HG02610 (cell line): ENCODE data around the gene PUS10.
A peak's percentile ranks its signal among the peaks of the same experiment; 100 is the strongest.
"Not testable (repeated sequence)": the region's sequence is repeated elsewhere in the genome, so short reads cannot be mapped to it uniquely, and the experiment has no call there.

ENCODE experiments used
- ATAC-seq: cut with Tn5 transposase; IDR thresholded peaks from one replicate; pipeline ENCODE4 v1.9.1; 2021; ENCODE audit warnings: mild to moderate bottlenecking, moderate library complexity; ENCODE audit not compliant: unreplicated experiment

The PUS10 gene

DNA sequence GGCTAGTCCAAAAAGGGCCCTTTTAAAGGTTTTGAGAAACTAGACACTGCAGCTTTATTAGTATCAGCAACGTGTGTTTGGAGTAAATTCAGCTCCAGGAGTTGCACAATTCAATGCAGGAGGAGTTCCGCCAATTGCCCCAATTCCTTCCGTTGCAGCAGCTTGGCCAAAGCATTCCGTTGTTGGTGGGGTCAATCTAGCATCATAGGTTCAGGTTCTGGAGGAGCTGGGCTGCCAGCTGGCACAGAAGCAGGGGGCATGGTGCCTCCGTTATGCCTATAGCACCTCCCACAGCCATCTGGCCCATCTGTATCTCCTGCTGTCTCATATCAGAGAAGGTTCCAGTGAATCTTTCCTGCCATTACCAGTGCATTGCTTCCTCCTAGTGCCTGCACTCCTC, 81.3 kb downstream of the PUS10 start:
- ATAC-seq = no peak

DNA sequence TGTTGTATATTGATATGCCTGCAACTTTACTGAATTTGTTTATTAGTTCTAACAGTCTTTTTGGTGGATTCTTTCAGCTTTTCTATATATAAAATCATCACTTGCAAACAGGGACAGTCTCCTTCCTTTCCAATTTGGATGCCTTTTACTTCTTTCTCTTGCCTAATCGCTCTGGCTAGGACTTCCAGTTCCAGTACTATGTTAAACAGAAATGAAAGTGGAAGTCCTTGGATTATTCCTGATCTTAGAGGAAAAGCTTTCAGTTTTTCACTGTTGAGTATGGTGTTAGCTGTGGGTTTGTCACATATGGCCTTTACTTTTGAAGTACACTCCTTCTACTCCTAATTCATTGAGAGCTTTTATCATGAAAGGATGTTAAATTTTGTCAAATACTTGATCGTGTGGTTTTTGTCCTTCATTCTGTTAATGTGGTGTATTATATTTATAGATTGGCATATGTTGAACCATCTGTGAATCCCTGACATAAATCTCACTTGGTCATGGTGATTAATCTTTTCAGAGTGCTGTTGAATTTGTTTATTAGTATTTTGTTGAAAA, 83.8 kb downstream of the PUS10 start:
- ATAC-seq = no peak

DNA sequence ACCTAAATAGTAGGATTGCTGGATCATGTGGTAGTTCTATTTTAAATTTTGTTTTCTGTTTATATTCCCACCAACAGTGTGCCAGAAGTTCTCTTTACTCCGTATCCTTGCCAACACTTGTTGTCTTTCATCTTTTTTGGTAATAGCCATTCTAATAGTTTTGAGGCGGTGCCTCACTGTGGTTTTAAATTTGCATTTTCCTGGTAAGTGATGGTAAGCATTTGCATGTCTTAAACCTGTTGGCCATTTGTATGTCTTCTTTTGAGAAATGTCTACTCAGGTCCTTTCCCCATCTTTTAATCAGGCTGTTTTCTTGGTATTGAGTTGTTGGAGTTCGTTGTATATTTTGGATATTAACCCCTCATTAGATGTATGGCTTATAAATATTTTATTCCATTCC, 85.1 kb downstream of the PUS10 start:
- ATAC-seq = no peak

DNA sequence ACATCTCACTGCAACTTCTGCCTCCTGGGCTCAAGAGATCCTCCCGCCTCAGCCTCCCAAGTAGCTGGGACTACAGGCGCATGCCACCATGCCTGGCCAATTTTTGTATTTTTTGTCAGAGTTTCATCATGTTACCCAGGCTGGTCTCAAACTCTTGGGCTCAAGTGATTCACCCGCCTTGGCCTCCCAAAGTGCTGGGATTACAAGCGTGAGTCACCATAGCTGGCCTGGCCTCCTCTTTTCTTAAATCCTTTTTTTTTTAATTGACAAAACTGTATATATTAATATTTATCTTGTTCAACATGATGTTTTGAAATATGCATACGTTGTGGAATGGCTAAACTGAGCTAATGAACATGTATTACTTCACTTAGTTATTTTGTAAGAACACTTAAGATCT, 86.0 kb downstream of the PUS10 start:
- ATAC-seq = not testable (repeated sequence)

DNA sequence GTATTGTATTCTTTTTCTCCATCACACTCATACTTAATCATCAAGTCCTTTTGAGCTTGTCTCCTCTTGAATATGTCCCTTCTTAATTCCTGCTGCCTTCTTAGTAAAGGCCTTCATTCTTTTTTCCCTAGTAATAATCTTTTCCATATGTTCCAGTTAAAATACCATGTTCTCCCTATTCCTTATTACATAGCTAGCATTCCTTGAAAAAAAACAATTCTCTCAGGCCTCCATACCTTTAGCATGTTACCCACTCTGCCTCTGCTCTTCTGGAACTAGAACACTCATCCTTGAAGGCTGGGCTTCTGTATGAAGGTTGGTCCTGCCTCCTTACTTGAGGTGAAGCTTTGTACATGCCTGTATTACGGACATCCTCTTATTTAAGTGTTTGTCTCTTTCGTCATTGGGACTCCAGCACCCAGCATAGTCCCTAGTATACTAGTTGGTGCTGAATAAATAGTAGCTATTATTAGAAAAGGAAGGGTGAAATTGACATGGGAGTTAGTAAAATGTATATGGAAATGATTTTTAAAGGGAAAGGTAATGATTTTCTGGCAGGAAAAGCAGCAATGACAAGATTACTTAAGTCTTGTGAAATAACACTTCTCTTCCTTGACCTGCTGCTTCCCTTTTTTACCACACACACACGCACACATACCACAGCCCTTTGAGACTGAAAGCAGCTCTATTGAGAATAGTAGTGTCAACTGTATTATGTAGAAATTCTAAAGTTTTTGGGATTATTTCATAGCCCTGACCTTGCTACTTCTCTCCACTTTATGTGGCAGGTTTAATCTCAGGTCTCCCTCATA, 91.1 kb downstream of the PUS10 start:
- no peak for ATAC-seq

GRCh38 chr2:60925994-60926740, 91.9 kb downstream of the PUS10 start:
- no peak for ATAC-seq

DNA sequence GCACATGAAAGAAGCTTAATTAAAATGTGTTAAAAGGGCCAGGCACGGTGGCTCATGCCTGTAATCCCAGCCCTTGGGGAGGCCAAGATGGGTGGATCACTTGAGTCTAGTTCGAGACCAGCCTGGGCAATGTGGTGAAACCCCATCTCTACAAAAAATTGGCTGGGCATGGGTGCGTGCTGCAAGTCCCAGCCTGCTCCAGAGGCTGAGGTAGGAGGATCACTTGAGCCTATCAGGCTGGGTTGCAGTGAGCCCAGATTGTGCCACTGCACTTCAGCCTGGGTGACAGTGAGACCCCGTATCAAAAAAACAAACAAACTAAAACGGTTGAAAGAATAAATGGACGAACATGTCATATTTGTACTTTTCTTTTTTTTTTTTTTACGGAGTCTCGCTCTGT, 110.7 kb downstream of the PUS10 start:
- no peak for ATAC-seq

DNA sequence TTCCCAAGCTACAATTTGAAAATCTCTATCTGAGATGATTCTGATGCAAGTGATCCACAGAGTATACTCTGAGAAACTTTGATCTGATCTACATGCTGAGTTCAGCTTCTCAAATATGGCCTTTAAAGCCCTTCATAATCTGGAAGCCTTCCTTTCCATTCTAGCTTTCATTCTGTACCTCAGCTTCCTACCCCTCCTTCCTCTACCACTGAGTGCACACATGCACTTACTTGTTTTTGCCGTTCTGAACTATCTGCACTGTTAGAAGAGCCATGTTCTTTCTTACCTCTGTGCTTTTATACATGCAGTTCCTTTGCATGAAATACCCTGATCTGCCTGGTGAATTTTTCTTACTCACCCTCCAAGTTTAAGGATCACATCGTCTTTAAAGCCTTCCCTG, 111.7 kb downstream of the PUS10 start:
- no peak for ATAC-seq

GRCh38 chr2:60905867-60906266, 112.2 kb downstream of the PUS10 start:
- not testable (repeated sequence) for ATAC-seq

GRCh38 chr2:60901296-60901695, 116.8 kb downstream of the PUS10 start:
- not testable (repeated sequence) for ATAC-seq

- peak; percentile 41 for ATAC-seq
Measured at GRCh38 chr2:60899892-60900249, 118.2 kb downstream of the PUS10 start.

DNA sequence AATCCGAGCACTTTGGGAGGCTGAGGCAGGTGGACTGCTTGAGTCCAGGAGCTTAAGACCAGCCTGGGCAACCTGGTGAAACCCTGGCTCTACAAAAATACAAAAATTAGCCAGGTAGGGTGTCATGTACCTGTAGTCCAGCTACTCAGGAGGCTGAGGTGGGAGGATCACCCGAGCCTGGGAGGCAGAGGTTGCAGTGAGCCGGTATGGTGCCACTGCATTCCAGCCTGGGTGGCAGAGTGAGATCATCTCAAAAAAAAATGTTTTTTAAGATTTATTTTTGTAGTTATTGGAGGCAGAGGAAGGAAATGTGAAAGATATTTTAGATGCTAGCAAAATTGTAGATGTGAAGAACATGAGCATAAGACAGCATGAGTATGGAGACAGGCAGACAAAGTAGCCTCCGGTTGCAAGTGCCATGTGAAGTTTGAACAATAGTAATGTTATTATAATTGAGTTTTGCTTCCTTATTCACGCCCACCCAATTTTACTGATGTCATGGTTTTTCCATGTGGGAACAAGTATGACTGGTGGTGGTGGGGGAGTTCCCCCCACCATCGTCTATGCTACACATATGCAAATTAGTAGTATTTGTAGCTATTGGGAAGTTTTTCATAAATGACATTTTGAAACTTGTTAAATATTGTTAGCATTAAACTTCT, 118.7 kb downstream of the PUS10 start:
- ATAC-seq = peak; percentile 85

GRCh38 chr2:60898567-60898966, 119.5 kb downstream of the PUS10 start:
- ATAC-seq = no peak
